Measurements from ENCODE around the gene FOXO1. TPM values are rescaled to one million over a fixed set of nuclear protein-coding genes. Genes with fewer than 3 reads are reported as not detected.

Gene FOXO1
- total and polyA plus RNA-seq, 7 donors = 9.0 to 36.8 (median 30.9) TPM

DNA sequence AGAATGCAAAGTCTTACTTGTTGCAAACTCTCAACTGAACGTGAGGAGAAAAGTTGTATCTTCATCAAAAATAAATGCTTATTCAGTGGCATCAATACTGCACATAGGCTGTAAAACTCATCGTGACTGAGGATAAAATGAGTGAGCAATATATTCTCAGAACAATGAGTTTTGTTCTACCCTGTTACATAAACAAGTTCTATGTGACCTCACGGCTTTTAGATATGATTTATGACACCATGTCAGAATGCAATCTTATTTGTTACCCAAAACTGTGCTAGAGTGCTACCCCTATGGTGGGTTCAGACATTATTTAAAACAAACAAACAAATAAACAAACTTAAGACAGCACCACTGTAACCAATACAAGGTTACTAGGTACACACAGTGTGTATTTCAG lies 55.4 kb downstream of the FOXO1 start:
- H3K27ac ChIP-seq = peak overlapping the region in 2 of 4 donors; percentile 12 to 46
- no peaks in the 10 kb centered on the region for H3K9me3 ChIP-seq
- DNase-seq = no peak
- no peak for TF ChIP-seq POLR2A (IDR thresholded peaks at IDR 0.05)
- TF ChIP-seq CTCF (IDR thresholded peaks at IDR 0.05) = no peak
- peak in 3 of 4 donors; percentile 48 to 54 (median 53) for TF ChIP-seq POLR2AphosphoS5 (IDR thresholded peaks at IDR 0.05)
- TF ChIP-seq EP300 (IDR thresholded peaks at IDR 0.05) = peak in 2 of 4 donors; percentile 43 to 69
- intact Hi-C loops (cut with DNase I) = no loop called here
- H3K27me3 ChIP-seq = no peaks in the 10 kb centered on the region
- H3K4me1 ChIP-seq = peaks cover 0 to 65% (median 54%) of the 10 kb centered on the region in 4 donors
- WGBS, 2 donors = 22 to 51% methylated on average over 3 of the region's 3 CpGs
- H3K36me3 ChIP-seq = no peaks in the 10 kb centered on the region
- H3K4me3 ChIP-seq = no peak overlapping the region

DNA sequence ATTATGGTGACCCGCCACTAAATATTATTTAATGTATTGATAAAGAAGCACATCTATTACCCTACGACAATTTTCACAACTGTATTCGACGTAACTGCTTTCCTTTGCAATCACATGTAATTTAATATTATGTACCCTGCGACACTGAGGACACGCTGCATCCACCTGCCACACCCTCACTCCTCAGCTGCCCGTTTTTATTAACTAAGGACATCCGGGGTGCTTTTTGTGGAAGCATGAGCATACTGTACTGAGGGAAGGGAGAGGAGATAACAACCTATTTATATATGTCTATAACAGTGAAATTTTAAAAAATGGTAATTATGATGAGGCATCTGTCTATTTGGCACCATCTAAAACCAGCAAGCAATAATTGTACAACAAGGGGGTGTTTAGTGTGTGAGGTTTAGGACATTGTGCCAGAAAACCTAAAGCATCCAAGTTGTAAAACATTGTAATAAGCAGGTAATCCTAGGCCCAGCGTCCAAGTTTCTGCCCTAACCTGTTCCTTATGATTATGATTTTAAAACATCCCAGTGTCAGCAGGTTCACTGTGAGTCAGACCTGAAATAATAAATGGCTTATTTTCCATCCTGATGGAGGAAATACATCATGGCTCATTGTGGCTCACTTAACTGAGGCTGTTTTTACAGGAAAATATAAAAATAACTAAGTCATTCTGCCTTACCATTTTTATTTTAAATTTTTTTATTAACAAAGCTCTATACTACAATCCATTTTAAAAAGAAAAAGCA lies 56.3 kb downstream of the FOXO1 start:
- no peaks in the 10 kb centered on the region for H3K27me3 ChIP-seq
- H3K4me3 ChIP-seq = no peak overlapping the region
- intact Hi-C loops (cut with DNase I) = no loop called here
- no peak for TF ChIP-seq POLR2A (IDR thresholded peaks at IDR 0.05)
- TF ChIP-seq EP300 (IDR thresholded peaks at IDR 0.05) = no peak
- TF ChIP-seq CTCF (IDR thresholded peaks at IDR 0.05) = no peak
- TF ChIP-seq POLR2AphosphoS5 (IDR thresholded peaks at IDR 0.05) = no peak
- peaks cover 0 to 59% (median 50%) of the 10 kb centered on the region in 4 donors for H3K4me1 ChIP-seq
- 31 to 77% methylated on average over 9 of the region's 9 CpGs for WGBS, 2 donors
- no peaks in the 10 kb centered on the region for H3K9me3 ChIP-seq
- H3K27ac ChIP-seq = peak overlapping the region in 1 of 4 donors; percentile 46
- no peaks in the 10 kb centered on the region for H3K36me3 ChIP-seq
- DNase-seq = no peak

GRCh38 chr13:40608308-40608707 lies 58.1 kb downstream of the FOXO1 start:
- TF ChIP-seq EP300 (IDR thresholded peaks at IDR 0.05) = no peak
- H3K27me3 ChIP-seq = no peaks in the 10 kb centered on the region
- H3K9me3 ChIP-seq = no peaks in the 10 kb centered on the region
- 97 to 100% methylated on average over 1 of the region's 1 CpG for WGBS, 2 donors
- intact Hi-C loops (cut with DNase I) = no loop called here
- no peak overlapping the region for H3K4me3 ChIP-seq
- H3K36me3 ChIP-seq = no peaks in the 10 kb centered on the region
- H3K4me1 ChIP-seq = peaks cover 0 to 51% (median 33%) of the 10 kb centered on the region in 4 donors
- no peak for DNase-seq
- no peak overlapping the region for H3K27ac ChIP-seq

DNA sequence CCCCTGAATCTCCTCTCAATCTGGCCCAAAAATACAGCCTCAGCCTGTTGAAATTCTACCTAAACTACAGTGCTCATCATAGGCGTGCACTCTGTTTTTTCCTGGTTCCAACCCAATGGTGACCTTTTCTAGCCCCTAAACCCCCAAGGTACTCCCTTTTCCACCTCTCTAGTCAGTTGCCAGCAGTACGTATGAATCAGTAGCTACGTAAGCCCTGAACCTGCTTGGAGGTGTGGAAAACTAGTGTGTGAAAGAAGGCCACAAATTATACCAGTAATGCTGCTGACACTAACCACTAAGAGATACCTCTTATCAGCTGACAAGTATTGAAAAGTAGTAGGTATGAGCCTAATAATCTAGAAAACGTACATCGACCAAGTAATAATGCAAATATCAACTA lies 60.9 kb downstream of the FOXO1 start:
- WGBS, 2 donors = 88 to 97% methylated on average over 5 of the region's 5 CpGs
- peaks cover 0 to 38% (median 11%) of the 10 kb centered on the region in 4 donors for H3K4me1 ChIP-seq
- no peak for TF ChIP-seq POLR2AphosphoS5 (IDR thresholded peaks at IDR 0.05)
- TF ChIP-seq CTCF (IDR thresholded peaks at IDR 0.05) = no peak
- no peak for TF ChIP-seq POLR2A (IDR thresholded peaks at IDR 0.05)
- TF ChIP-seq EP300 (IDR thresholded peaks at IDR 0.05) = no peak

DNA sequence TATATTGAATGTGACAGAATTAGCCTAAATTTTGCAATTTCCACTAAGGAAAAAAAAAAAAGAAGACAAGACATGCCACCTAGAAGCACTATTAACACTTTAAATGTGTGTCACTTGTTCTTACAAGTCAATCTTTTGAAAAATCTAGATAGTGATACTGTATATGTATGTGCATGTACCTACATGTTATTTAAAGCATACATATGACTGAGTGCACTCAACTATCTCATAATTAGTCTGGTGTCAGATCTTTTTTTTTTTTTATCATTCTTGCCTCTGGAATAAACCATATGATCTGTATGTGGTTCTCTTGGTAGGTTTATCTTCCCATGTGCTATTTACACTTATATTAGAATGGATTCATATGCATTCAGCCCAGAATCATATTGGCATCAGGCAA lies 62.3 kb downstream of the FOXO1 start:
- Histone ChIP-seq H3K36me3 (no peaks in the 10 kb centered on the region), H3K9me3 (no peaks in the 10 kb centered on the region), H3K4me1 (peaks cover 0 to 39% (median 15%) of the 10 kb centered on the region in 4 donors), H3K27me3 (no peaks in the 10 kb centered on the region), H3K4me3 (no peak overlapping the region), H3K27ac (no peak overlapping the region)
- intact Hi-C loops (cut with DNase I) = no loop called here
- no peak for DNase-seq
- TF ChIP-seq CTCF (IDR thresholded peaks at IDR 0.05) (no peak), POLR2A (IDR thresholded peaks at IDR 0.05) (no peak), EP300 (IDR thresholded peaks at IDR 0.05) (no peak), POLR2AphosphoS5 (IDR thresholded peaks at IDR 0.05) (no peak)

More for the DNA sequence above, 60.9 kb downstream of the FOXO1 start:
- Histone ChIP-seq H3K9me3 (no peaks in the 10 kb centered on the region), H3K4me3 (no peak overlapping the region), H3K36me3 (no peaks in the 10 kb centered on the region), H3K27me3 (no peaks in the 10 kb centered on the region), H3K27ac (no peak overlapping the region)
- intact Hi-C loops (cut with DNase I) = no loop called here
- DNase-seq = no peak

All from sigmoid colon (tissue), 7 donors.